HG03095 (cell line): ENCODE results near the gene DNM3.

Experiments
- ATAC-seq: cut with Tn5 transposase; IDR thresholded peaks from one replicate; pipeline ENCODE4 v1.9.1; 2021; ENCODE audit warnings: moderate library complexity; ENCODE audit not compliant: unreplicated experiment

The DNM3 gene

GRCh38 chr1:172266528-172267174 is 425.4 kb downstream of the DNM3 start:
- no peak for ATAC-seq

- ATAC-seq: no peak
These were observed 426.9 kb downstream of the DNM3 start for GRCh38 chr1:172268237-172268636.

GRCh38 chr1:172269084-172269483 is 427.8 kb downstream of the DNM3 start:
- no peak for ATAC-seq

- no peak for ATAC-seq
These were observed 428.3 kb downstream of the DNM3 start for GRCh38 chr1:172269644-172270043.

- no peak for ATAC-seq
These were observed 429.3 kb downstream of the DNM3 start for GRCh38 chr1:172270605-172271004.

- ATAC-seq: no peak
These were observed 430.8 kb downstream of the DNM3 start for GRCh38 chr1:172272087-172272486.

- ATAC-seq: no peak
These were observed 432.5 kb downstream of the DNM3 start for GRCh38 chr1:172273647-172274396.

- no peak for ATAC-seq
These were observed 434.2 kb downstream of the DNM3 start for GRCh38 chr1:172275478-172275877.

GRCh38 chr1:172276120-172276818 is 435.0 kb downstream of the DNM3 start:
- no peak for ATAC-seq

- ATAC-seq: no peak
These were observed 436.0 kb downstream of the DNM3 start for GRCh38 chr1:172277275-172277674.

- no peak for ATAC-seq
These were observed 436.7 kb downstream of the DNM3 start for GRCh38 chr1:172277989-172278388.

GRCh38 chr1:172278478-172278877 is 437.2 kb downstream of the DNM3 start:
- ATAC-seq: no peak

GRCh38 chr1:172279939-172280636 is 438.8 kb downstream of the DNM3 start:
- no peak for ATAC-seq

GRCh38 chr1:172283766-172284165 is 442.5 kb downstream of the DNM3 start:
- ATAC-seq: no peak

GRCh38 chr1:172286629-172287076 is 445.4 kb downstream of the DNM3 start:
- ATAC-seq: no peak

GRCh38 chr1:172287208-172287607 is 445.9 kb downstream of the DNM3 start:
- no peak for ATAC-seq

- ATAC-seq: no peak
These were observed 447.3 kb downstream of the DNM3 start for GRCh38 chr1:172288581-172288980.

GRCh38 chr1:172289448-172289847 is 448.1 kb downstream of the DNM3 start:
- no peak for ATAC-seq

- no peak for ATAC-seq
These were observed 451.5 kb downstream of the DNM3 start for GRCh38 chr1:172292840-172293239.

- ATAC-seq: no peak
These were observed 452.1 kb downstream of the DNM3 start for GRCh38 chr1:172293429-172293828.

GRCh38 chr1:172298141-172298540 is 456.8 kb downstream of the DNM3 start:
- ATAC-seq: no peak
